ENCODE data around the gene SETD7. TPM values are rescaled to one million over a fixed set of nuclear protein-coding genes. Genes with fewer than 3 reads are reported as not detected.

Gene SETD7
- total and polyA plus RNA-seq, 2 of the 8 experiments (the other 6 are each of a cell fraction or from before 2014, with no cell fraction given), result 1.5 to 4.6 TPM

GRCh38 chr4:139492429-139492828 lies 63.6 kb downstream of the SETD7 start:
- Histone ChIP-seq H3K9ac (replicated peaks in 1 of 4; ENCODE audit: extremely low read depth in 1 of 4, low read depth in 3 of 4, low read length in 3 of 4) (no peak overlapping the region), H3K23ac (ENCODE audit: insufficient read length) (no peak overlapping the region), H4K8ac (ENCODE audit: extremely low read depth, insufficient read depth, low read length) (no peak overlapping the region), H2BK15ac (ENCODE audit: low read length) (no peak overlapping the region), H3K27me3 (replicated peaks in 1 of 4; ENCODE audit: control insufficient read depth in 3 of 4, extremely low read depth in 1 of 4, insufficient read depth in 3 of 4, low read length in 3 of 4) (no peaks in the 10 kb centered on the region), H2BK12ac (ENCODE audit: low read depth, low read length) (no peak overlapping the region), H3K18ac (ENCODE audit: extremely low read depth, low read length) (no peak overlapping the region), H3K79me2 (ENCODE audit: control insufficient read depth in 1 of 2, insufficient read depth in 2 of 2, low read length in 2 of 2) (no peaks in the 10 kb centered on the region), H2AFZ (ENCODE audit: low read length) (peak overlapping the region; percentile 28; the same call in 1 of the 2 replicates), H3K14ac (ENCODE audit: insufficient read length) (no peak overlapping the region), H3K79me1 (ENCODE audit: low read depth, low read length) (no peaks in the 10 kb centered on the region), H2AK5ac (ENCODE audit: low read depth, low read length) (no peak overlapping the region), H4K91ac (replicated peaks; ENCODE audit: insufficient read length, low read length) (no peak overlapping the region), H3K27ac (ENCODE audit: low read depth, low read length) (no peak overlapping the region), H3K56ac (replicated peaks; ENCODE audit: insufficient read length, low read depth, low read length) (no peak overlapping the region), H3K23me2 (ENCODE audit: low read depth, low read length) (no peaks in the 10 kb centered on the region), H3K4me1 (replicated peaks in 1 of 4; ENCODE audit: control insufficient read depth in 3 of 4, insufficient read depth in 4 of 4, low read length in 3 of 4) (peaks cover 0 to 8% (median 3%) of the 10 kb centered on the region in 4 experiments; a peak in 3 of 7 replicates), H3K36me3 (ENCODE audit: control insufficient read depth in 2 of 4, insufficient read depth in 4 of 4, low read length in 3 of 4) (no peaks in the 10 kb centered on the region), H4K20me1 (replicated peaks in 1 of 2; ENCODE audit: control insufficient read depth in 1 of 2, insufficient read depth in 2 of 2, low read length in 2 of 2) (no peaks in the 10 kb centered on the region), H3K4ac (replicated peaks; ENCODE audit: insufficient read length, low read depth, low read length) (no peak overlapping the region), H2BK120ac (replicated peaks; ENCODE audit: low read depth, low read length) (no peak overlapping the region), H2BK20ac (ENCODE audit: low read length) (no peak overlapping the region), H3K4me2 (ENCODE audit: insufficient read depth in 1 of 2, low read depth in 2 of 2, low read length in 2 of 2) (0 out of 4 replicates have a peak overlapping the region, but pooled peaks of 1 of the 2 experiments have one; percentile 42), H4K5ac (ENCODE audit: insufficient read length, low read depth, low read length) (no peak overlapping the region), H3K9me3 (ENCODE audit: insufficient read depth in 2 of 2, low read depth in 1 of 2, low read length in 1 of 2) (no peaks in the 10 kb centered on the region), H3K4me3 (ENCODE audit: extremely low read depth in 1 of 4, insufficient read depth in 2 of 4, low read depth in 3 of 4, low read length in 4 of 4) (no peak overlapping the region), H2BK5ac (ENCODE audit: low read depth, low read length) (no peak overlapping the region)
- ChIA-PET CTCF (ENCODE audit: partially characterized antibody) (interaction anchor here (1.0 to 1.2 kb wide), 2 partner anchors 38 to 212 kb away, joined by 3 read pairs; no protein-coding TSS in a partner anchor), POLR2A (ENCODE audit: partially characterized antibody) (no interaction called here)
- 58% methylated on average over 2 of the region's 2 CpGs; no CpG with 5 or more reads in 1 of the 2 experiments for WGBS, 2 experiments (ENCODE audit: extremely low coverage in 1 of 2, insufficient coverage in 1 of 2, insufficient read length in 1 of 2, insufficient replicate concordance in 2 of 2, low coverage in 1 of 2, low lambda C conversion rate in 2 of 2, missing lambda C conversion rate in 1 of 2)
- no peak for DNase-seq (ENCODE audit: low read depth in 1 of 2, low spot score in 2 of 2)
- peak; percentile 74 for FAIRE-seq
- TF ChIP-seq MAFK (IDR thresholded peaks at IDR 0.05; ENCODE audit: low read depth, low read length) (peak; percentile 61; the same call in 1 of the 2 replicates), RAD21 (IDR thresholded peaks at IDR 0.05 in 1 of 2, conservative IDR thresholded peaks at IDR 0.05 in 1 of 2; ENCODE audit: low read depth in 2 of 2, low read length in 2 of 2) (no peak)

All from H1 (cell line).